Measurements from ENCODE around the gene DDR2.
A peak's percentile ranks its signal among the peaks of the same experiment; 100 is the strongest.
"Not testable (repeated sequence)": the region's sequence is repeated elsewhere in the genome, so short reads cannot be mapped to it uniquely, and the experiment has no call there.

DDR2 gene

GRCh38 chr1:162728573-162728972 is 96.3 kb downstream of the DDR2 start:
- DNase-seq, result no peak

- DNase-seq, result not testable (repeated sequence)
Measured at GRCh38 chr1:162729195-162729774, 97.0 kb downstream of the DDR2 start.

GRCh38 chr1:162732094-162732493 is 99.8 kb downstream of the DDR2 start:
- DNase-seq, result no peak

- peak; percentile 96 for DNase-seq
Measured at GRCh38 chr1:162732566-162733335, 100.5 kb downstream of the DDR2 start.

- no peak for DNase-seq
Measured at GRCh38 chr1:162733336-162733590, 101.0 kb downstream of the DDR2 start.

GRCh38 chr1:162734047-162734446 is 101.8 kb downstream of the DDR2 start:
- no peak for DNase-seq

- DNase-seq, result no peak
Measured at GRCh38 chr1:162736184-162736583, 103.9 kb downstream of the DDR2 start.

GRCh38 chr1:162736633-162737067 is 104.4 kb downstream of the DDR2 start:
- no peak for DNase-seq

- DNase-seq, result no peak
Measured at GRCh38 chr1:162740755-162741154, 108.5 kb downstream of the DDR2 start.

GRCh38 chr1:162741574-162741973 is 109.3 kb downstream of the DDR2 start:
- DNase-seq, result no peak

- not testable (repeated sequence) for DNase-seq
Measured at GRCh38 chr1:162746264-162746942, 114.1 kb downstream of the DDR2 start.

- no peak for DNase-seq
Measured at GRCh38 chr1:162753001-162753658, 120.9 kb downstream of the DDR2 start.

- no peak for DNase-seq
Measured at GRCh38 chr1:162753998-162754585, 121.8 kb downstream of the DDR2 start.

- peak; percentile 94 for DNase-seq
Measured at GRCh38 chr1:162755306-162755705, 123.0 kb downstream of the DDR2 start.

- no peak for DNase-seq
Measured at GRCh38 chr1:162756523-162756922, 124.3 kb downstream of the DDR2 start.

GRCh38 chr1:162757476-162757875 is 125.2 kb downstream of the DDR2 start:
- no peak for DNase-seq

GRCh38 chr1:162765788-162766187 is 133.5 kb downstream of the DDR2 start:
- no peak for DNase-seq

GRCh38 chr1:162772571-162773154 is 140.4 kb downstream of the DDR2 start:
- no peak for DNase-seq

GRCh38 chr1:162774007-162774406 is 141.7 kb downstream of the DDR2 start:
- DNase-seq, result no peak

- no peak for DNase-seq
Measured at GRCh38 chr1:162779043-162779442, 146.8 kb downstream of the DDR2 start.

- DNase-seq, result no peak
Measured at GRCh38 chr1:162782671-162783070, 150.4 kb downstream of the DDR2 start.

- not testable (repeated sequence) for DNase-seq
Measured at GRCh38 chr1:162784926-162785325, 152.7 kb downstream of the DDR2 start.

- DNase-seq, result not testable (repeated sequence)
Measured at GRCh38 chr1:162788783-162789182, 156.5 kb downstream of the DDR2 start.
